Esophagus squamous epithelium (tissue), 4 donors: ENCODE data around the gene PINLYP.
"Not testable (repeated sequence)": the region's sequence is repeated elsewhere in the genome, so short reads cannot be mapped to it uniquely, and the experiment has no call there.

Experiments
- CTCF ChIP-seq, 6 experiments: fragments of 450-650 bp in 4 of 6; fragments of 200-600 bp in 2 of 6; sonication (generic) in 2 of 6; IDR thresholded peaks; one replicate each; pipeline ENCODE4 v1.5.1; 2016 to 2019; ENCODE audit warnings: antibody characterized with exemption in 6 of 6, mild to moderate bottlenecking in 4 of 6, moderate library complexity in 4 of 6
- POLR2A ChIP-seq, 4 donors: fragments of 450-650 bp; IDR thresholded peaks; one replicate each; pipeline ENCODE4 v1.6.1; 2017; ENCODE audit warnings: antibody characterized with exemption in 4 of 4, mild to moderate bottlenecking in 4 of 4, moderate library complexity in 3 of 4

GRCh38 chr19:43547926-43548325, 27.7 kb upstream of the PINLYP start:
- TF ChIP-seq POLR2A, CTCF (IDR thresholded peaks at IDR 0.05): not testable (repeated sequence)
